Measurements from ENCODE around the gene MAN2B2.
"Not testable (repeated sequence)": the region's sequence is repeated elsewhere in the genome, so short reads cannot be mapped to it uniquely, and the experiment has no call there.

DNA sequence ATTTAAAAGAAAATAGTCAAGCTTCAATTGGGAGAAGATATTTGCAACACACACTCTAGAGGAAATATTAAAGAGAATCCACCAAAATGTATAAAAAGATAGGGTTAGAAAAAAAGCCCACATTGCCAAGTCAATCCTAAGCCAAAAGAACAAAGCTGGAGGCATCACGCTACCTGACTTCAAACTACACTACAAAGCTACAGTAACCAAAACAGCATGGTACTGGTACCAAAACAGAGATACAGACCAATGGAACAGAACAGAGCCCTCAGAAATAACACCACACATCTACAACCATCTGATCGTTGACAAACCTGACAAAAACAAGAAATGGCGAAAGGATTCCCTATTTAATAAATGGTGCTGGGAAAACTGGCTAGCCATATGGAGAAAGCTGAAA is 79.2 kb downstream of the MAN2B2 start:
- TF ChIP-seq SUZ12 (IDR thresholded peaks at IDR 0.05); FOXM1 (IDR thresholded peaks at IDR 0.05; ENCODE audit: borderline replicate concordance); ELF4 (IDR thresholded peaks at IDR 0.05); TARDBP (IDR thresholded peaks at IDR 0.05): not testable (repeated sequence)
